Fibroblast of lung (primary cell): ENCODE data around the gene TMEM161A. TPM values are rescaled to one million over a fixed set of nuclear protein-coding genes. Genes with fewer than 3 reads are reported as not detected.

Experiments
- DNase-seq, 2 donors: peaks; one replicate each; pipeline versions ENCODE4 v3.0.0 to v3.0.0-alpha.2; 2010; ENCODE audit warnings: low read depth in 2 of 2
- H2AFZ ChIP-seq: 2 replicates; pipeline ENCODE4 v1.5.1; 2012; ENCODE audit warnings: low read length, control low read depth, inconsistent platforms
- H3K27ac ChIP-seq: 2 replicates; pipeline ENCODE4 v1.5.1; 2011; ENCODE audit warnings: low read length, control low read depth; ENCODE audit not compliant: insufficient read depth
- H3K27me3 ChIP-seq: 2 replicates; pipeline ENCODE4 v1.5.1; 2011; ENCODE audit warnings: mild to moderate bottlenecking, low read length; ENCODE audit not compliant: control insufficient read depth, insufficient read depth
- H3K36me3 ChIP-seq: 2 replicates; pipeline ENCODE4 v1.5.1; 2011; ENCODE audit warnings: low read length; ENCODE audit not compliant: control insufficient read depth, insufficient read depth
- H3K4me1 ChIP-seq: 2 replicates; pipeline ENCODE4 v1.5.1; 2011; ENCODE audit warnings: low read length; ENCODE audit not compliant: control insufficient read depth, insufficient read depth; ENCODE audit errors: extremely low read depth
- H3K4me2 ChIP-seq: 2 replicates; pipeline ENCODE4 v1.5.1; 2011; ENCODE audit warnings: low read length, control low read depth; ENCODE audit not compliant: insufficient read depth; ENCODE audit errors: extremely low read depth
- H3K4me3 ChIP-seq, 4 experiments: fragments of 200-600 bp in 1 of 4; sonication (generic) in 1 of 4; replicated peaks in 1 of 4; 2 replicates each; pipeline ENCODE4 v1.5.1; 2011 to 2016; ENCODE audit warnings: low read length in 4 of 4, low read depth in 3 of 4, mild to moderate bottlenecking in 3 of 4, control low read depth in 2 of 4, inconsistent platforms in 1 of 4, mixed read lengths in 1 of 4; ENCODE audit not compliant: insufficient read depth in 1 of 4; ENCODE audit errors: control extremely low read depth in 1 of 4
- H3K79me2 ChIP-seq: 2 replicates; pipeline ENCODE4 v1.5.1; 2012; ENCODE audit warnings: mild to moderate bottlenecking, low read length, inconsistent platforms; ENCODE audit not compliant: control insufficient read depth, insufficient read depth
- H3K9ac ChIP-seq: 2 replicates; pipeline ENCODE4 v1.5.1; 2011; ENCODE audit warnings: mild to moderate bottlenecking, low read length, control low read depth; ENCODE audit not compliant: insufficient read depth
- H3K9me3 ChIP-seq: 2 replicates; pipeline ENCODE4 v1.5.1; 2012; ENCODE audit warnings: low read depth, low read length; ENCODE audit not compliant: control insufficient read depth, insufficient read depth
- H4K20me1 ChIP-seq: 2 replicates; pipeline ENCODE4 v1.5.1; 2011; ENCODE audit warnings: low read length; ENCODE audit not compliant: control insufficient read depth, insufficient read depth; ENCODE audit errors: extremely low read depth
- CTCF ChIP-seq, 2 donors: IDR thresholded peaks in 1 of 2; conservative IDR thresholded peaks in 1 of 2; 1 replicate in 1 of 2; 2 replicates in 1 of 2; pipeline ENCODE4 v1.5.1; 2011 to 2012; ENCODE audit warnings: low read length in 2 of 2, control low read depth in 1 of 2, inconsistent platforms in 1 of 2, low read depth in 1 of 2, mild to moderate bottlenecking in 1 of 2
- EZH2 ChIP-seq: IDR thresholded peaks from 2 replicates; pipeline ENCODE4 v1.5.1; 2012; ENCODE audit warnings: low read length, control low read depth, mild to moderate bottlenecking; ENCODE audit errors: missing control alignments
- polyA plus RNA-seq, 2 donors: library from polyadenylated mRNA; depleted of rRNA in 1 of 2; stranded (reverse) in 1 of 2; unstranded in 1 of 2; fragments of >200 nt; gene quantifications; 2 replicates each; pipeline ENCODE4 v1.2.1, GENCODE V29; 2011 to 2012; ENCODE audit warnings: missing spikeins in 1 of 2
- total RNA-seq: library from RNA; depleted of rRNA; stranded (reverse); fragments of >200 nt; gene quantifications from 2 replicates; pipeline ENCODE4 v1.2.1, GENCODE V29; 2014

The TMEM161A gene
- total and polyA plus RNA-seq, 2 donors (not counting 1 experiment from before 2014, with no cell fraction given), result 9.4 to 23.8 TPM

DNA sequence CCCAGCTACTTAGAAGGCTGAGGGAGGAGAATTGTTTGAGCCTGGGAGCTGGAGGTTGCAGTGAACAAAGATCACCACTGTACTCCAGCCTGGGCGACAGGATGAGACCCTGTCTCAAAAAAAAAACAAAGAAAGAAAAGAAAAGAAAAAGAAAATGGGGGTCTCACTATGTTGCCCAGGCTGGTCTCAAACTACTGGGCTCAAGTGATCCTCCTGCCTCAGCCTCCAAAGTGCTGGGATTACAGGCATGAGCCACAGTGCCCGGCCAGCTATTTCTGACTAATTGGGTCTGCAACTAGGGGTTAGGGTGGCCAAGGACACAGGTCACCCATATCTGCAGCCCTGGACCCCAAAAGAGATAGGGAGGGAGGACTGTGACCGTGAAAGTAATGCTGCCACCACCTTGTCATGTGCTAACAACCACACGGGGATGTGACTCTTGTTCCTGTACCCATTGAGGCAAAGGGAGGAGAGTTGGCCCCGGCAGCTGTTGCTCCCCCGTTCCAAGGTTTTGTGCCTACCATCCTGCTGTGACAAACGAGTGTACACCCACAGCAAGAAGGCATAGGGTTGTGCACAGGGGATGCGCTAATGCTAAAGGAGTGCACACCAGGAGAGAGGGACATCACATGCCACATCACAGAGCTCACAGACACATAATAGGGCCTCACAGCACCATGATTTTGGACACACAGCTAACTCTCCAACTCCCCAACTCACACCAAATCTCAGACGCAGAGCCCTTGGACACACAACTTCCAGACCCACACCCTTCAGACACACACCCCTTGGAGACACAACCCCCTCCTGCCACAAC lies 31.2 kb upstream of the TMEM161A start:
- peaks cover 3% of the 10 kb centered on the region for H3K4me1 ChIP-seq
- DNase-seq, result no peak
- no peaks in the 10 kb centered on the region for H3K79me2 ChIP-seq
- H3K9me3 ChIP-seq, result no peaks in the 10 kb centered on the region
- H3K4me2 ChIP-seq, result no peak overlapping the region
- no peak overlapping the region for H3K27ac ChIP-seq
- peak overlapping the region in 1 of 4 experiments; percentile 34 for H3K4me3 ChIP-seq
- no peak overlapping the region for H2AFZ ChIP-seq
- no peaks in the 10 kb centered on the region for H4K20me1 ChIP-seq
- no peaks in the 10 kb centered on the region for H3K27me3 ChIP-seq
- H3K9ac ChIP-seq, result no peak overlapping the region
- H3K36me3 ChIP-seq, result no peaks in the 10 kb centered on the region
- no peak for TF ChIP-seq EZH2
- no peak for TF ChIP-seq CTCF (conservative IDR thresholded peaks at IDR 0.05 in 1 of 2, IDR thresholded peaks at IDR 0.05 in 1 of 2; ENCODE audit: low read depth in 1 of 2, low read length in 2 of 2)

DNA sequence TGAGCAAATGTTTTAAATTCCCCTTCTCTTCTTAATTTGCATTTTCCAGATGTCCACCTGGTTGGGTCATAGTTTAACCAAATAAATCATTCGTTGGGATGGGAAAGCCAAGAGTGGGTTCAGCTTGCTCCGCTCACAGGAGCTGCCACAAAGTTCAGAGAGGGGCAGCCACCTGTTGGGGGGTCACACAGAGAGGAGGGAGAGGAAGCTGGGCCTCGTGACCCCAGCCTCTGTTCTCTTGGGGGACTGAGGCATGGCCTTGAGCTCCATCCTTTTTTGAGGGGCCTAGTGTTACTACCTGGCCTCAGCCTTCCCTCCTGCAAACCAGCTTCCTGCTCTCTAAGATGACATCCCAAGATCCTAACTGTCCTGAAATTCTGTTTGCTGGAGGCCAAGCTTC lies 29.3 kb upstream of the TMEM161A start:
- Histone ChIP-seq H2AFZ (no peak overlapping the region), H3K9ac (no peak overlapping the region), H3K4me2 (no peak overlapping the region), H3K79me2 (no peaks in the 10 kb centered on the region), H3K4me3 (no peak overlapping the region), H4K20me1 (no peaks in the 10 kb centered on the region), H3K4me1 (peaks cover 3% of the 10 kb centered on the region), H3K27ac (no peak overlapping the region), H3K9me3 (no peaks in the 10 kb centered on the region), H3K27me3 (no peaks in the 10 kb centered on the region), H3K36me3 (no peaks in the 10 kb centered on the region)
- no peak for DNase-seq
- no peak for TF ChIP-seq EZH2
- no peak for TF ChIP-seq CTCF (conservative IDR thresholded peaks at IDR 0.05 in 1 of 2, IDR thresholded peaks at IDR 0.05 in 1 of 2; ENCODE audit: low read depth in 1 of 2, low read length in 2 of 2)

GRCh38 chr19:19165396-19165795 lies 27.1 kb upstream of the TMEM161A start:
- TF ChIP-seq CTCF (conservative IDR thresholded peaks at IDR 0.05 in 1 of 2, IDR thresholded peaks at IDR 0.05 in 1 of 2; ENCODE audit: low read depth in 1 of 2, low read length in 2 of 2), result no peak

More at GRCh38 chr19:19165396-19165795, 27.1 kb upstream of the TMEM161A start:
- no peak overlapping the region for H3K4me3 ChIP-seq
- H3K4me1 ChIP-seq, result no peaks in the 10 kb centered on the region
- H3K4me2 ChIP-seq, result no peak overlapping the region
- no peaks in the 10 kb centered on the region for H3K36me3 ChIP-seq
- no peaks in the 10 kb centered on the region for H3K79me2 ChIP-seq
- H4K20me1 ChIP-seq, result no peaks in the 10 kb centered on the region
- no peaks in the 10 kb centered on the region for H3K27me3 ChIP-seq
- H2AFZ ChIP-seq, result no peak overlapping the region
- H3K27ac ChIP-seq, result no peak overlapping the region
- no peak for DNase-seq
- H3K9ac ChIP-seq, result no peak overlapping the region
- H3K9me3 ChIP-seq, result no peaks in the 10 kb centered on the region
